ENCODE data around the gene GON4L. TPM values are rescaled to one million over a fixed set of nuclear protein-coding genes. Genes with fewer than 3 reads are reported as not detected.
"Not testable (repeated sequence)": the region's sequence is repeated elsewhere in the genome, so short reads cannot be mapped to it uniquely, and the experiment has no call there.

The GON4L gene
- total and polyA plus RNA-seq, 5 donors from 2014 or later: 22.3 to 105 (median 27.9) TPM

DNA sequence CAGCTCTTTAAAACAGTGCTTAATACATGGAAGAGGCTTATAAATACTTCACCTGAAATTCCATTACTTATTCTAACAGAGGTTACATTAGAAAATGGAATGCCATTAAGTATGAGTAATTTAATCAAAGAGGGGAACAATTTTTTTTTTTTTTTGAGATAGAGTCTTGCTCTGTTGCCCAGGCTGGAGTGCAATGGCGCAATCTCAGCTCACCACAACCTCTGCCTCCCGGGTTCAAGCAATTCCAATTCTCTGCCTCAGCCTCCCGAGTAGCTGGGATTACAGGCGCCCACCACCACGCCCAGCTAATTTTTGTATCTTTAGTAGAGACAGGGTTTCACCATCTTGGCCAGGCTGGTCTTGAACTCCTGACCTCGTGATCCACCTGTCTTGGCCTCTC lies 38.6 kb upstream of the GON4L start:
- peaks cover 10 to 23% (median 15%) of the 10 kb centered on the region in 4 donors for H3K4me1 Mint-ChIP-seq

GRCh38 chr1:155893389-155894142 lies 36.6 kb upstream of the GON4L start:
- ATAC-seq (ENCODE audit: low read depth in 2 of 2) (peak; percentile 76 to 88), DNase-seq (peak in 2 of 3 donors; percentile 21 to 68)
- Histone ChIP-seq H3K27ac (ENCODE audit: insufficient read depth, low read length, poor library complexity, severe bottlenecking) (no peak overlapping the region), H3K36me3 (ENCODE audit: control insufficient read depth, insufficient read depth, low read length) (peaks cover 12% of the 10 kb centered on the region), H3K27me3 (ENCODE audit: control insufficient read depth, insufficient read depth, low read length) (no peaks in the 10 kb centered on the region), H3K4me3 (ENCODE audit: low read depth, low read length) (no peak overlapping the region), H3K9me3 (ENCODE audit: control insufficient read depth in 2 of 2, low read length in 2 of 2) (no peaks in the 10 kb centered on the region), H3K4me1 (ENCODE audit: control insufficient read depth, insufficient read depth, low read length, poor library complexity, severe bottlenecking) (no peaks in the 10 kb centered on the region)
- peaks cover 0 to 12% (median 10%) of the 10 kb centered on the region in 4 donors for H3K4me1 Mint-ChIP-seq
- no peak overlapping the region for H3K4me3 Mint-ChIP-seq
- peak overlapping the region; percentile 59 to 82 (median 74) for H3K27ac Mint-ChIP-seq
- H3K36me3 Mint-ChIP-seq: peaks cover 7% of the 10 kb centered on the region
- H3K9me3 Mint-ChIP-seq: no peaks in the 10 kb centered on the region
- H3K27me3 Mint-ChIP-seq: no peaks in the 10 kb centered on the region

More for the DNA sequence above, 38.6 kb upstream of the GON4L start:
- DNase-seq; H3K27ac ChIP-seq (ENCODE audit: insufficient read depth, low read length, poor library complexity, severe bottlenecking); H3K9me3 Mint-ChIP-seq; H3K4me3 Mint-ChIP-seq; H3K9me3 ChIP-seq (ENCODE audit: control insufficient read depth in 2 of 2, low read length in 2 of 2); H3K4me1 ChIP-seq (ENCODE audit: control insufficient read depth, insufficient read depth, low read length, poor library complexity, severe bottlenecking); H3K4me3 ChIP-seq (ENCODE audit: low read depth, low read length); H3K27me3 ChIP-seq (ENCODE audit: control insufficient read depth, insufficient read depth, low read length); H3K27me3 Mint-ChIP-seq; ATAC-seq (ENCODE audit: low read depth in 2 of 2); H3K27ac Mint-ChIP-seq: not testable (repeated sequence)
- peaks cover 21% of the 10 kb centered on the region for H3K36me3 Mint-ChIP-seq
- peaks cover 32% of the 10 kb centered on the region for H3K36me3 ChIP-seq (ENCODE audit: control insufficient read depth, insufficient read depth, low read length)

- H3K4me3 Mint-ChIP-seq: no peak overlapping the region
- Histone ChIP-seq H3K4me1 (ENCODE audit: control insufficient read depth, insufficient read depth, low read length, poor library complexity, severe bottlenecking) (no peaks in the 10 kb centered on the region), H3K36me3 (ENCODE audit: control insufficient read depth, insufficient read depth, low read length) (peaks cover 8% of the 10 kb centered on the region), H3K27me3 (ENCODE audit: control insufficient read depth, insufficient read depth, low read length) (no peaks in the 10 kb centered on the region), H3K4me3 (ENCODE audit: low read depth, low read length) (no peak overlapping the region), H3K27ac (ENCODE audit: insufficient read depth, low read length, poor library complexity, severe bottlenecking) (no peak overlapping the region), H3K9me3 (ENCODE audit: control insufficient read depth in 2 of 2, low read length in 2 of 2) (no peaks in the 10 kb centered on the region)
- peak overlapping the region; percentile 59 to 82 (median 74) for H3K27ac Mint-ChIP-seq
- no peak for DNase-seq
- peaks cover 5% of the 10 kb centered on the region for H3K36me3 Mint-ChIP-seq
- ATAC-seq (ENCODE audit: low read depth in 2 of 2): no peak
- no peaks in the 10 kb centered on the region for H3K27me3 Mint-ChIP-seq
- H3K4me1 Mint-ChIP-seq: peaks cover 0 to 12% (median 10%) of the 10 kb centered on the region in 4 donors
- H3K9me3 Mint-ChIP-seq: no peaks in the 10 kb centered on the region
Measured at GRCh38 chr1:155892796-155893195, 35.8 kb upstream of the GON4L start.

DNA sequence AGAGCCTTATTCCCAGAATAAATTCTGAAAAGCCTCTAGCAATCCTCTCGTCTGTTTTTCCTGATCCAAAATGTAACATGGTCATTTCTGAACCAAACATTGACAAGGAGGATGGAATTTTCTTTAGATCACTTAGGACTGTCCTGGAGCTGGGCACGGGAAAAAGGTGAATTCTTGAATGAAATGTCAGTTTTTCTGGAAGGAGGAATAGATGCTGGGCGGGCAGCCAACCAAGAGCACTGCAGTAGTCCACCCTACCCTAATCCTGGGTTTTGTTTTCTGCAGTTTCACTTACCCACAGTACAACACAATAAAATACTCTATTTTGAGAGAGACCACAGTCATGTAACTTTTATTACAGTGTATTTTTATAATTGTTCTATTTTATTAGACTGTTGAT lies 33.2 kb upstream of the GON4L start:
- Mint-ChIP-seq H3K27ac (no peak overlapping the region), H3K36me3 (no peaks in the 10 kb centered on the region)
- no peaks in the 10 kb centered on the region for H3K4me1 ChIP-seq (ENCODE audit: control insufficient read depth, insufficient read depth, low read length, poor library complexity, severe bottlenecking)

DNA sequence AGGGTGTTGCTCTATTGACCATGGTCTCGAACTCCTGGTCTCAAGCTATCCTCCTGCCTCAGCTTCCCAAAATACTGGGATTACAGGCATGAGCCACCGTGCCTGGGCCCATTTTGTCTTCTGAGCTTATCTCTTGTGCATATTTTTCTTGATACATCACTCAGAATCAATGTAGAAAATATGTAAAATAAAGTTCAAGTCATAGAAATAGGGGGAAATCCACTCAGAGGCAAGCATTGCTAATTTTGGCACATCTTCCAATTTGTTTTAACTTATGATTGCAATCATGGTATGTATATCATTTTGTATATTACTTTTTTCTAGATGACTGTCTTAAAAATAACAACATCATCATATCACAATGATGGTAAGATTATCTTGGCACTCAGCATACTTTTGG lies 32.6 kb upstream of the GON4L start:
- no peaks in the 10 kb centered on the region for H3K36me3 Mint-ChIP-seq
- H3K27me3 ChIP-seq (ENCODE audit: control insufficient read depth, insufficient read depth, low read length): no peaks in the 10 kb centered on the region
- peaks cover 0 to 12% (median 10%) of the 10 kb centered on the region in 4 donors for H3K4me1 Mint-ChIP-seq
- no peak overlapping the region for H3K4me3 ChIP-seq (ENCODE audit: low read depth, low read length)
- H3K27me3 Mint-ChIP-seq: no peaks in the 10 kb centered on the region
- no peak for ATAC-seq (ENCODE audit: low read depth in 2 of 2)
- H3K27ac Mint-ChIP-seq: no peak overlapping the region
- no peak for DNase-seq
- H3K4me3 Mint-ChIP-seq: no peak overlapping the region
- H3K27ac ChIP-seq (ENCODE audit: insufficient read depth, low read length, poor library complexity, severe bottlenecking): no peak overlapping the region
- H3K4me1 ChIP-seq (ENCODE audit: control insufficient read depth, insufficient read depth, low read length, poor library complexity, severe bottlenecking): no peaks in the 10 kb centered on the region
- no peaks in the 10 kb centered on the region for H3K9me3 ChIP-seq (ENCODE audit: control insufficient read depth in 2 of 2, low read length in 2 of 2)
- H3K9me3 Mint-ChIP-seq: no peaks in the 10 kb centered on the region
- H3K36me3 ChIP-seq (ENCODE audit: control insufficient read depth, insufficient read depth, low read length): no peaks in the 10 kb centered on the region

More for the DNA sequence above, 33.2 kb upstream of the GON4L start:
- Histone ChIP-seq H3K27me3 (ENCODE audit: control insufficient read depth, insufficient read depth, low read length) (no peaks in the 10 kb centered on the region), H3K9me3 (ENCODE audit: control insufficient read depth in 2 of 2, low read length in 2 of 2) (no peaks in the 10 kb centered on the region), H3K4me3 (ENCODE audit: low read depth, low read length) (no peak overlapping the region), H3K27ac (ENCODE audit: insufficient read depth, low read length, poor library complexity, severe bottlenecking) (no peak overlapping the region), H3K36me3 (ENCODE audit: control insufficient read depth, insufficient read depth, low read length) (no peaks in the 10 kb centered on the region)
- no peak for ATAC-seq (ENCODE audit: low read depth in 2 of 2)
- Mint-ChIP-seq H3K4me1 (peaks cover 0 to 12% (median 10%) of the 10 kb centered on the region in 4 donors), H3K27me3 (no peaks in the 10 kb centered on the region), H3K4me3 (no peak overlapping the region), H3K9me3 (no peaks in the 10 kb centered on the region)
- DNase-seq: no peak

DNA sequence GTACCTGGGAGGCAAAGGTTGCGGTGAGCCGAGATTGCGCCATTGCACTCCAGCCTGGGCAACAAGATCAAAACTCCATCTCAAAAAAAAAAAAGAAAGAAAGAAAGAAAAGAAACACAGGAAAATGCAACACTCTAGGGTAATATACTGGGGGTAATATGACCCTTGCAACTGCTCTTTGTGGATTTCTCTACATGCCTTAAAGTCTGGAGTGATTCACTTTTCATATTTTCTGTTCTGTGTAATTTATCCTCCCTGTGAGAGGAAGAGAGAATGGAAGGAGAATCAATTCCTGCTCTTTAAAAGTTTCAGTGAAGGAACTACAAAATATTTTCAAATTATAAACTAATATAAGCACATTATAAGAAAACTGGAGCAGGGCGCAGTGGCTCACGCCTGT lies 31.5 kb upstream of the GON4L start:
- Mint-ChIP-seq H3K4me1 (peaks cover 0 to 8% (median 6%) of the 10 kb centered on the region in 4 donors), H3K4me3 (no peak overlapping the region), H3K36me3 (no peaks in the 10 kb centered on the region), H3K9me3 (no peaks in the 10 kb centered on the region), H3K27me3 (no peaks in the 10 kb centered on the region), H3K27ac (peak overlapping the region in 1 of 3 donors; percentile 36)
- Histone ChIP-seq H3K36me3 (ENCODE audit: control insufficient read depth, insufficient read depth, low read length) (no peaks in the 10 kb centered on the region), H3K4me1 (ENCODE audit: control insufficient read depth, insufficient read depth, low read length, poor library complexity, severe bottlenecking) (no peaks in the 10 kb centered on the region), H3K27ac (ENCODE audit: insufficient read depth, low read length, poor library complexity, severe bottlenecking) (no peak overlapping the region), H3K9me3 (ENCODE audit: control insufficient read depth in 2 of 2, low read length in 2 of 2) (no peaks in the 10 kb centered on the region), H3K4me3 (ENCODE audit: low read depth, low read length) (no peak overlapping the region), H3K27me3 (ENCODE audit: control insufficient read depth, insufficient read depth, low read length) (no peaks in the 10 kb centered on the region)
- no peak for DNase-seq
- ATAC-seq (ENCODE audit: low read depth in 2 of 2): no peak

DNA sequence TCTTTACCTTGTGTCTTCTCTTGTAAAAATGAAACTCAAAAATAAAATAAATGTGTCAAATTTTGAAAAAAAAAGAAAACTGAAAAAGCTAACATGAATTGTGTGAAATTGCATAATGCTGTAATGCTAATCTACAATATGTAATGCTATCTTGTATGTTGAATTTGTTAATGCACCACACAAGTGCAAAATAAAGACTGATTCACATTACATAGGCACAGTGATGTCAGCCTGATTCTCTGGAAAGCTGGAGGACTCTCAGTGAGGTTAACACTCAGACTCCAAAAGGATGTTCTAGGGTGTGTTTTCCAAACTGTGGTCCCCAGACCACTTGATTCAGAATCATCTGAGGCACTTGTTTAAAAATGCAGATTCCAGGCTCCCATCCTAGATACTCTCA lies 28.0 kb upstream of the GON4L start:
- Histone ChIP-seq H3K4me1 (ENCODE audit: control insufficient read depth, insufficient read depth, low read length, poor library complexity, severe bottlenecking) (no peaks in the 10 kb centered on the region), H3K36me3 (ENCODE audit: control insufficient read depth, insufficient read depth, low read length) (peaks cover 21% of the 10 kb centered on the region), H3K9me3 (ENCODE audit: control insufficient read depth in 2 of 2, low read length in 2 of 2) (no peaks in the 10 kb centered on the region), H3K27ac (ENCODE audit: insufficient read depth, low read length, poor library complexity, severe bottlenecking) (no peak overlapping the region), H3K4me3 (ENCODE audit: low read depth, low read length) (no peak overlapping the region), H3K27me3 (ENCODE audit: control insufficient read depth, insufficient read depth, low read length) (no peaks in the 10 kb centered on the region)
- peaks cover 2% of the 10 kb centered on the region for H3K36me3 Mint-ChIP-seq
- H3K4me3 Mint-ChIP-seq: no peak overlapping the region
- no peak for ATAC-seq (ENCODE audit: low read depth in 2 of 2)
- no peak overlapping the region for H3K27ac Mint-ChIP-seq
- H3K4me1 Mint-ChIP-seq: no peaks in the 10 kb centered on the region
- DNase-seq: no peak
- H3K27me3 Mint-ChIP-seq: no peaks in the 10 kb centered on the region
- no peaks in the 10 kb centered on the region for H3K9me3 Mint-ChIP-seq

All from CD4-positive, CD25-positive, alpha-beta regulatory T cell (primary cell).